Measurements from ENCODE around the gene SPAG5. TPM values are rescaled to one million over a fixed set of nuclear protein-coding genes. Genes with fewer than 3 reads are reported as not detected.

Gene SPAG5
- total RNA-seq, 3 donors from 2014 or later (not counting 1 experiment from before 2014, with no cell fraction given) = 18.0 to 19.6 (median 19.3) TPM

GRCh38 chr17:28635506-28635905 is 36.7 kb upstream of the SPAG5 start:
- WGBS (ENCODE audit: insufficient coverage) = 95% methylated on average over 1 of the region's 1 CpG
- Mint-ChIP-seq H3K27ac (no peak overlapping the region), H3K4me1 (peaks cover 19 to 22% of the 10 kb centered on the region in 2 donors), H3K36me3 (peaks cover 51% of the 10 kb centered on the region), H3K27me3 (ENCODE audit: low read depth in 2 of 2) (no peaks in the 10 kb centered on the region), H3K4me3 (no peak overlapping the region), H3K9me3 (no peaks in the 10 kb centered on the region)
- intact Hi-C loops (cut with micrococcal nuclease) = no loop called here
- H3K27me3 ChIP-seq (ENCODE audit: control insufficient read depth, insufficient read depth, low read length) = no peaks in the 10 kb centered on the region
- H3K9me3 ChIP-seq (ENCODE audit: control insufficient read depth, insufficient read depth, low read length) = no peaks in the 10 kb centered on the region
- no peak overlapping the region for H3K27ac ChIP-seq (ENCODE audit: low read length)
- no peak for DNase-seq
- no peak overlapping the region for H3K4me3 ChIP-seq (ENCODE audit: low read length)
- H3K4me1 ChIP-seq (ENCODE audit: control insufficient read depth, insufficient read depth, low read length) = no peaks in the 10 kb centered on the region
- TF ChIP-seq CTCF (IDR thresholded peaks at IDR 0.05) = no peak
- ATAC-seq = no peak
- H3K36me3 ChIP-seq (ENCODE audit: control insufficient read depth, insufficient read depth, low read length) = peaks cover 95% of the 10 kb centered on the region

GRCh38 chr17:28634206-28634865 is 35.5 kb upstream of the SPAG5 start:
- intact Hi-C loops (cut with micrococcal nuclease) = no loop called here
- H3K4me1 Mint-ChIP-seq = peaks cover 19 to 21% of the 10 kb centered on the region in 2 donors
- peaks cover 45% of the 10 kb centered on the region for H3K36me3 Mint-ChIP-seq
- no peaks in the 10 kb centered on the region for H3K27me3 Mint-ChIP-seq (ENCODE audit: low read depth in 2 of 2)
- Histone ChIP-seq H3K4me3 (ENCODE audit: low read length) (no peak overlapping the region), H3K27me3 (ENCODE audit: control insufficient read depth, insufficient read depth, low read length) (no peaks in the 10 kb centered on the region), H3K27ac (ENCODE audit: low read length) (no peak overlapping the region), H3K9me3 (ENCODE audit: control insufficient read depth, insufficient read depth, low read length) (no peaks in the 10 kb centered on the region), H3K4me1 (ENCODE audit: control insufficient read depth, insufficient read depth, low read length) (no peaks in the 10 kb centered on the region), H3K36me3 (ENCODE audit: control insufficient read depth, insufficient read depth, low read length) (peaks cover 92% of the 10 kb centered on the region)
- no peak for ATAC-seq
- DNase-seq = no peak
- no peaks in the 10 kb centered on the region for H3K9me3 Mint-ChIP-seq
- 94% methylated on average over 14 of the region's 14 CpGs for WGBS (ENCODE audit: insufficient coverage)
- TF ChIP-seq CTCF (IDR thresholded peaks at IDR 0.05) = no peak
- no peak overlapping the region for H3K4me3 Mint-ChIP-seq
- no peak overlapping the region for H3K27ac Mint-ChIP-seq

- Mint-ChIP-seq H3K9me3 (no peaks in the 10 kb centered on the region), H3K4me1 (no peaks in the 10 kb centered on the region), H3K27me3 (ENCODE audit: low read depth in 2 of 2) (no peaks in the 10 kb centered on the region), H3K4me3 (no peak overlapping the region), H3K27ac (no peak overlapping the region), H3K36me3 (peaks cover 18% of the 10 kb centered on the region)
- no peak overlapping the region for H3K27ac ChIP-seq (ENCODE audit: low read length)
- ATAC-seq (no peak), DNase-seq (no peak)
- H3K9me3 ChIP-seq (ENCODE audit: control insufficient read depth, insufficient read depth, low read length) = no peaks in the 10 kb centered on the region
- peaks cover 63% of the 10 kb centered on the region for H3K36me3 ChIP-seq (ENCODE audit: control insufficient read depth, insufficient read depth, low read length)
- intact Hi-C loops (cut with micrococcal nuclease) = no loop called here
- 96% methylated on average over 4 of the region's 4 CpGs for WGBS (ENCODE audit: insufficient coverage)
- no peak overlapping the region for H3K4me3 ChIP-seq (ENCODE audit: low read length)
- TF ChIP-seq CTCF (IDR thresholded peaks at IDR 0.05) = no peak
- no peaks in the 10 kb centered on the region for H3K4me1 ChIP-seq (ENCODE audit: control insufficient read depth, insufficient read depth, low read length)
- H3K27me3 ChIP-seq (ENCODE audit: control insufficient read depth, insufficient read depth, low read length) = no peaks in the 10 kb centered on the region
Observed at GRCh38 chr17:28626818-28627217, 28.0 kb upstream of the SPAG5 start.

- Mint-ChIP-seq H3K4me1 (no peaks in the 10 kb centered on the region), H3K4me3 (no peak overlapping the region), H3K36me3 (peaks cover 22% of the 10 kb centered on the region), H3K9me3 (no peaks in the 10 kb centered on the region), H3K27ac (peak overlapping the region in 1 of 2 donors; percentile 11), H3K27me3 (ENCODE audit: low read depth in 2 of 2) (no peaks in the 10 kb centered on the region)
- H3K27me3 ChIP-seq (ENCODE audit: control insufficient read depth, insufficient read depth, low read length) = no peaks in the 10 kb centered on the region
- DNase-seq = no peak
- TF ChIP-seq CTCF (IDR thresholded peaks at IDR 0.05) = no peak
- intact Hi-C loops (cut with micrococcal nuclease) = no loop called here
- H3K9me3 ChIP-seq (ENCODE audit: control insufficient read depth, insufficient read depth, low read length) = no peaks in the 10 kb centered on the region
- peaks cover 72% of the 10 kb centered on the region for H3K36me3 ChIP-seq (ENCODE audit: control insufficient read depth, insufficient read depth, low read length)
- no peak overlapping the region for H3K27ac ChIP-seq (ENCODE audit: low read length)
- WGBS (ENCODE audit: insufficient coverage) = 87% methylated on average over 2 of the region's 2 CpGs
- no peaks in the 10 kb centered on the region for H3K4me1 ChIP-seq (ENCODE audit: control insufficient read depth, insufficient read depth, low read length)
- no peak for ATAC-seq
- no peak overlapping the region for H3K4me3 ChIP-seq (ENCODE audit: low read length)
Observed at GRCh38 chr17:28624148-28624547, 25.3 kb upstream of the SPAG5 start.
